MM.1S (cell line): ENCODE data around the gene METTL17.

Experiments used
- DNase-seq: peaks from one replicate; pipeline ENCODE4 v3.0.0-alpha.2; 2015
- H2AFZ ChIP-seq: fragments of 300-600 bp; sonication (generic); 2 replicates; pipeline ENCODE4 v1.6.0; 2016; ENCODE audit warnings: antibody characterized with exemption, low read length
- H3F3A ChIP-seq: fragments of 300-600 bp; sonication (generic); 2 replicates; pipeline ENCODE4 v1.6.1; 2016; ENCODE audit warnings: mild to moderate bottlenecking, antibody characterized with exemption, low read length, moderate library complexity, mixed read lengths; ENCODE audit not compliant: insufficient read depth
- H3K27ac ChIP-seq: fragments of 300-600 bp; sonication (generic); 2 replicates; pipeline ENCODE4 v1.5.1; 2016; ENCODE audit warnings: mild to moderate bottlenecking, low read length
- H3K27me3 ChIP-seq: fragments of 300-600 bp; sonication (generic); replicated peaks from 2 replicates; pipeline ENCODE4 v1.6.0; 2016; ENCODE audit warnings: low read length; ENCODE audit not compliant: insufficient read depth
- H3K36me3 ChIP-seq: fragments of 300-600 bp; sonication (generic); replicated peaks from 2 replicates; pipeline ENCODE4 v1.6.1; 2016; ENCODE audit warnings: mild to moderate bottlenecking, low read length, mixed read lengths; ENCODE audit not compliant: insufficient read depth
- H3K4me1 ChIP-seq: fragments of 300-600 bp; sonication (generic); 2 replicates; pipeline ENCODE4 v1.6.1; 2016; ENCODE audit warnings: low read length, mixed read lengths
- H3K4me2 ChIP-seq: fragments of 300-600 bp; sonication (generic); 2 replicates; pipeline ENCODE4 v1.6.0; 2016; ENCODE audit warnings: low read depth, low read length
- H3K4me3 ChIP-seq: fragments of 300-600 bp; sonication (generic); 2 replicates; pipeline ENCODE4 v1.5.1; 2016; ENCODE audit warnings: low read length, mixed read lengths
- H3K79me2 ChIP-seq: fragments of 300-600 bp; sonication (generic); 2 replicates; pipeline ENCODE4 v1.6.1; 2016; ENCODE audit warnings: mixed run types, low read length, mixed read lengths
- H3K9ac ChIP-seq: fragments of 300-600 bp; sonication (generic); 2 replicates; pipeline ENCODE4 v1.6.1; 2016; ENCODE audit warnings: low read length, mixed read lengths
- H3K9me2 ChIP-seq: fragments of 300-600 bp; sonication (generic); replicated peaks from 2 replicates; pipeline ENCODE4 v1.6.1; 2016; ENCODE audit warnings: mild to moderate bottlenecking, low read length, mixed read lengths; ENCODE audit not compliant: insufficient read depth
- H3K9me3 ChIP-seq: fragments of 300-600 bp; sonication (generic); replicated peaks from 2 replicates; pipeline ENCODE4 v1.6.1; 2016; ENCODE audit warnings: mild to moderate bottlenecking, low read length, mixed read lengths; ENCODE audit not compliant: insufficient read depth
- H4K20me1 ChIP-seq: fragments of 300-600 bp; sonication (generic); 2 replicates; pipeline ENCODE4 v1.6.1; 2016; ENCODE audit warnings: mild to moderate bottlenecking, low read length, moderate library complexity, mixed read lengths; ENCODE audit not compliant: insufficient read depth
- EZH2 ChIP-seq: fragments of 300-600 bp; sonication (generic); optimal IDR thresholded peaks from 2 replicates; pipeline ENCODE3; 2017; ENCODE audit warnings: low read depth, mild to moderate bottlenecking, antibody characterized with exemption, low read length, mixed read lengths
- EZH2phosphoT487 ChIP-seq: fragments of 300-600 bp; sonication (generic); IDR thresholded peaks from 2 replicates; pipeline ENCODE4 v1.6.1; 2018; ENCODE audit warnings: antibody characterized with exemption, low read length
- TF ChIP-seq, protein P1 (sequence below): fragments of 300-600 bp; sonication (generic); IDR thresholded peaks from 2 replicates; pipeline ENCODE4 v1.5.1; 2016; ENCODE audit warnings: antibody characterized with exemption, low read length, mixed read lengths

The METTL17 gene

DNA sequence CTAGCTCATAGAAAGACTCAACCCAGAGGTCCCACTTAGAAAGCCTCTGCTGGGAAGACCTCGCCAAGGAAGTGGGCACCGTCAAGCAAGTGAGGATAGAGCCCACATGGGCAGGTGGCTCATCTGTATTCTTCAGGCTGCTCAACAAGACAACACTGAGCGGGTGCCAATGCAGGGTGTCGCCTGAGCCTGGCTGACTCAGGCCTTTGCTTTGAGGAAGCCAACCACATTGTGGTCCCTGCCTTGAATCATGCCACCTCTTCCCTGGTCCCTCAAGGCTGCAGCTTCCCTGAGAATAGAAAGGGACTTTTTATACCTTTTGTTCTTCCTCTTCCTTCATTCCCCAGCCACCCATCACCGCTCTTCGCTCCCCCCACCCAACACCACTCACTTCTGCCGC, 47.0 kb downstream of the METTL17 start:
- H3K9me2 ChIP-seq: no peaks in the 10 kb centered on the region
- no peak overlapping the region for H3K9ac ChIP-seq
- H4K20me1 ChIP-seq: no peaks in the 10 kb centered on the region
- no peaks in the 10 kb centered on the region for H3K36me3 ChIP-seq
- no peak for DNase-seq
- no peak overlapping the region for H3K4me2 ChIP-seq
- no peaks in the 10 kb centered on the region for H3K79me2 ChIP-seq
- no peak for TF ChIP-seq EZH2phosphoT487
- TF ChIP-seq EZH2: no peak
- TF ChIP-seq, protein P1, sequence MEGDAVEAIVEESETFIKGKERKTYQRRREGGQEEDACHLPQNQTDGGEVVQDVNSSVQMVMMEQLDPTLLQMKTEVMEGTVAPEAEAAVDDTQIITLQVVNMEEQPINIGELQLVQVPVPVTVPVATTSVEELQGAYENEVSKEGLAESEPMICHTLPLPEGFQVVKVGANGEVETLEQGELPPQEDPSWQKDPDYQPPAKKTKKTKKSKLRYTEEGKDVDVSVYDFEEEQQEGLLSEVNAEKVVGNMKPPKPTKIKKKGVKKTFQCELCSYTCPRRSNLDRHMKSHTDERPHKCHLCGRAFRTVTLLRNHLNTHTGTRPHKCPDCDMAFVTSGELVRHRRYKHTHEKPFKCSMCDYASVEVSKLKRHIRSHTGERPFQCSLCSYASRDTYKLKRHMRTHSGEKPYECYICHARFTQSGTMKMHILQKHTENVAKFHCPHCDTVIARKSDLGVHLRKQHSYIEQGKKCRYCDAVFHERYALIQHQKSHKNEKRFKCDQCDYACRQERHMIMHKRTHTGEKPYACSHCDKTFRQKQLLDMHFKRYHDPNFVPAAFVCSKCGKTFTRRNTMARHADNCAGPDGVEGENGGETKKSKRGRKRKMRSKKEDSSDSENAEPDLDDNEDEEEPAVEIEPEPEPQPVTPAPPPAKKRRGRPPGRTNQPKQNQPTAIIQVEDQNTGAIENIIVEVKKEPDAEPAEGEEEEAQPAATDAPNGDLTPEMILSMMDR: no peak
- H3K27ac ChIP-seq: no peak overlapping the region
- H2AFZ ChIP-seq: no peak overlapping the region
- no peak overlapping the region for H3K4me3 ChIP-seq
- H3K9me3 ChIP-seq: no peaks in the 10 kb centered on the region
- H3F3A ChIP-seq: no peaks in the 10 kb centered on the region
- no peaks in the 10 kb centered on the region for H3K4me1 ChIP-seq
- no peaks in the 10 kb centered on the region for H3K27me3 ChIP-seq

DNA sequence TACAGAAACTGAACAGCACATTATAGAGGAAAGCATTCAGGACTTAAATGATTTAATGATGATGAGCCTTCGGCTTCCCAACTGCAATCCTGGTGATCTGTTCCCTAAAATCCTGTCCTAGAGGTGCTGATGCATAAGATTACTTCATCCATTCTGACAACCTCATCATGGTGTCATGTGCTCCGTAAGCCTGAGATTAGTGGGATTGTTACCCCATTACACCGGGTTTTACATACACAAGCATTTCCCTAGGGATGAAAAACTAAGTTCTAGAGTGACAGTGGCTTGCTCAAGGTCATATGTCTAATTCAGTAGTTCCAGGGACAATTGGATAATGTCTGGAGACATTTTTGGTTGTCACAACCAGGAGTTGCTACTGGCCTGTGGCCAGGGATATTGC, 47.4 kb downstream of the METTL17 start:
- H3K4me3 ChIP-seq: no peak overlapping the region
- H2AFZ ChIP-seq: no peak overlapping the region
- no peaks in the 10 kb centered on the region for H3F3A ChIP-seq
- no peak overlapping the region for H3K9ac ChIP-seq
- no peaks in the 10 kb centered on the region for H4K20me1 ChIP-seq
- H3K79me2 ChIP-seq: no peaks in the 10 kb centered on the region
- H3K9me3 ChIP-seq: no peaks in the 10 kb centered on the region
- H3K27me3 ChIP-seq: no peaks in the 10 kb centered on the region
- DNase-seq: no peak
- TF ChIP-seq, protein P1: no peak
- TF ChIP-seq EZH2 (no peak), EZH2phosphoT487 (no peak)
- no peak overlapping the region for H3K27ac ChIP-seq
- no peaks in the 10 kb centered on the region for H3K9me2 ChIP-seq
- no peaks in the 10 kb centered on the region for H3K4me1 ChIP-seq
- H3K4me2 ChIP-seq: no peak overlapping the region
- H3K36me3 ChIP-seq: no peaks in the 10 kb centered on the region

DNA sequence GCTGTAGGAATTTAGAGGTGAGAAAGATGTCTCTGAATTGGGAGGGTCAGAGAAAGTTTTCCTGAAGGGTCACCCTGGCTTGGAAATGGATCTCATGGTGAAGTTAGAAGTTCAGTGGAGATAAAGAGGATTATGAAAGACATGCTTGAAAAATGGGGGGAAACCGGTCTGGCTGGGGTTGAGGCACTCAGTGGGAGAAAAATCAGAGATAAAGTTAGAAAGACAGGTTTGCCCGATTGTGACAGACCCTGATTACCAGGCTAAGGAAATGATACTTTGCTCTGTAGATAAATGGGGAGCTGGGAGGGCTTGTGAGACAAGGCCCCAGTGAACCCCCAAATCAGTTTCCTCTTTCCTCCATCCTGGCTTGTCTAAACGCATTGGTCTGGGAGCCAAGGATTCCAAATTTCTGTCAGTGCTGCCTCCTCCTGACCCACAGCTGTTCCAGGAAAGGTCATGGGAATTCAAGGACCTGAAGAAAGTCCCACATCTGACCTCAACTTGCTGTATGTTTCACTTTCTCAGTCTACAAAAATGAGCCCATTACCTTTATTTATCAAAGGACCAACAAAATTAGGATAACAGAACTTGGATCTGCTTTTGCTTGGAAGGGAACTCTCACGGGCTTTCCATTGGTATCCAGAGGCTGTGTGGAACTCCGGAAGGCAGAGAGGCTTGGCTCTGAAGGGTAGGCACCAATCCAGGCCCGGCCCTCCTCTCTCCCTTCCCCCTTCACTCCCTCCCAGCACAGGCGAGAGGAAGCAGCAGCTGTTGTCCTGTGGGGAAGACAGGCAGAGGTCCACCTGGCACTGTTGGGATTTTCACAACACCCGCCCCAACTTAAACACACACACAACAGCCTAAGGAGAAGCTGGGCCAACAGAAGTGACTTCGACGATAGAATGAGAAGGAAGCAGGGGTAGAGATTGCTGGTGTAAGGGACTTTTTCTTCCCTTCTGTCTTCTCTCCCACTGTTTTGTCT, 49.0 kb downstream of the METTL17 start:
- no peaks in the 10 kb centered on the region for H3K27me3 ChIP-seq
- H3K9me2 ChIP-seq: no peaks in the 10 kb centered on the region
- no peak for DNase-seq
- H3F3A ChIP-seq: no peaks in the 10 kb centered on the region
- no peaks in the 10 kb centered on the region for H4K20me1 ChIP-seq
- TF ChIP-seq EZH2phosphoT487: no peak
- TF ChIP-seq, protein P1: no peak
- no peak for TF ChIP-seq EZH2
- H3K4me1 ChIP-seq: no peaks in the 10 kb centered on the region
- no peak overlapping the region for H3K4me3 ChIP-seq
- H3K9me3 ChIP-seq: no peaks in the 10 kb centered on the region
- no peaks in the 10 kb centered on the region for H3K79me2 ChIP-seq
- H3K27ac ChIP-seq: no peak overlapping the region
- H3K9ac ChIP-seq: no peak overlapping the region
- H3K36me3 ChIP-seq: no peaks in the 10 kb centered on the region
- no peak overlapping the region for H3K4me2 ChIP-seq
- no peak overlapping the region for H2AFZ ChIP-seq
